Astrocyte (in vitro differentiated cells and primary cell): ENCODE measurements around the gene IRF2. TPM values are rescaled to one million over a fixed set of nuclear protein-coding genes. Genes with fewer than 3 reads are reported as not detected.

ENCODE experiments used
- DNase-seq: peaks from one replicate; pipeline ENCODE4 v3.0.0-alpha.2; 2010; ENCODE audit warnings: low read depth
- FAIRE-seq: peaks from 2 replicates; lab custom pipeline; 2011; peaks lifted over from hg19 to GRCh38; lab: Jason Lieb, UNC
- H2AFZ ChIP-seq: 2 replicates; pipeline ENCODE4 v1.6.0; 2012; ENCODE audit warnings: low read depth, low read length, inconsistent platforms
- H3K27ac ChIP-seq: 2 replicates; pipeline ENCODE4 v1.5.1; 2011; ENCODE audit warnings: low read depth, low read length, inconsistent platforms
- H3K27me3 ChIP-seq: 2 replicates; pipeline ENCODE4 v1.6.0; 2011; ENCODE audit warnings: low read length, inconsistent platforms; ENCODE audit not compliant: insufficient read depth
- H3K36me3 ChIP-seq: 2 replicates; pipeline ENCODE4 v1.5.1; 2011; ENCODE audit warnings: low read length, inconsistent platforms; ENCODE audit not compliant: insufficient read depth
- H3K4me1 ChIP-seq: 2 replicates; pipeline ENCODE4 v1.5.1; 2011; ENCODE audit warnings: low read length, inconsistent platforms; ENCODE audit not compliant: insufficient read depth
- H3K4me2 ChIP-seq: 2 replicates; pipeline ENCODE4 v1.6.0; 2012; ENCODE audit warnings: low read length, inconsistent platforms
- H3K4me3 ChIP-seq: 2 replicates; pipeline ENCODE4 v1.5.1; 2011; ENCODE audit warnings: low read depth, mild to moderate bottlenecking, low read length, inconsistent platforms; ENCODE audit not compliant: insufficient read depth
- H3K79me2 ChIP-seq: 2 replicates; pipeline ENCODE4 v1.6.0; 2012; ENCODE audit warnings: mild to moderate bottlenecking, low read length, inconsistent platforms; ENCODE audit not compliant: insufficient read depth
- H3K9ac ChIP-seq: 2 replicates; pipeline ENCODE4 v1.6.0; 2012; ENCODE audit warnings: mild to moderate bottlenecking, low read length, inconsistent platforms
- H3K9me3 ChIP-seq: 2 replicates; pipeline ENCODE4 v1.5.1; 2012; ENCODE audit warnings: low read depth, mild to moderate bottlenecking, low read length, inconsistent platforms; ENCODE audit not compliant: insufficient read depth
- H4K20me1 ChIP-seq: 2 replicates; pipeline ENCODE4 v1.6.0; 2012; ENCODE audit warnings: low read length, inconsistent platforms; ENCODE audit not compliant: insufficient read depth
- H3K27ac Mint-ChIP-seq: one replicate; pipeline ENCODE4 v1.8.0; 2021; ENCODE audit warnings: mild to moderate bottlenecking, mixed read lengths; ENCODE audit not compliant: unreplicated experiment
- H3K27me3 Mint-ChIP-seq: one replicate; pipeline ENCODE4 v1.8.0; 2021; ENCODE audit warnings: low read depth, mixed read lengths; ENCODE audit not compliant: unreplicated experiment
- H3K36me3 Mint-ChIP-seq: one replicate; pipeline ENCODE4 v1.8.0; 2021; ENCODE audit warnings: low read depth, mixed read lengths; ENCODE audit not compliant: unreplicated experiment
- H3K4me1 Mint-ChIP-seq: one replicate; pipeline ENCODE4 v1.8.0; 2021; ENCODE audit warnings: low read depth, mixed read lengths; ENCODE audit not compliant: unreplicated experiment
- H3K4me3 Mint-ChIP-seq: one replicate; pipeline ENCODE4 v1.8.0; 2021; ENCODE audit warnings: mild to moderate bottlenecking, moderate library complexity, mixed read lengths; ENCODE audit not compliant: unreplicated experiment
- H3K9me3 Mint-ChIP-seq: one replicate; pipeline ENCODE4 v1.8.0; 2021; ENCODE audit warnings: mild to moderate bottlenecking, mixed read lengths; ENCODE audit not compliant: unreplicated experiment
- CTCF ChIP-seq: IDR thresholded peaks from 2 replicates; pipeline ENCODE4 v1.5.1; 2011; ENCODE audit warnings: low read depth, mild to moderate bottlenecking, inconsistent platforms, low read length, moderate library complexity; ENCODE audit not compliant: insufficient read depth
- EZH2 ChIP-seq: IDR thresholded peaks from 2 replicates; pipeline ENCODE4 v1.6.1; 2012; ENCODE audit warnings: mild to moderate bottlenecking, low read length, inconsistent platforms; ENCODE audit not compliant: insufficient read depth
- total RNA-seq: library from RNA; stranded (reverse); gene quantifications from 2 replicates; pipeline ENCODE4 v1.2.1, GENCODE V29; 2021

IRF2 gene
- total RNA-seq, 1 donor from 2014 or later = 12.6 TPM

- TF ChIP-seq CTCF (no peak), EZH2 (no peak)
- H4K20me1 ChIP-seq = no peaks in the 10 kb centered on the region
- H3K36me3 Mint-ChIP-seq = no peaks in the 10 kb centered on the region
- FAIRE-seq = no peak
- DNase-seq = peak; percentile 74
- peaks cover 3% of the 10 kb centered on the region for H3K9me3 Mint-ChIP-seq
- no peaks in the 10 kb centered on the region for H3K9me3 ChIP-seq
- H3K79me2 ChIP-seq = no peaks in the 10 kb centered on the region
- H3K36me3 ChIP-seq = no peaks in the 10 kb centered on the region
- no peaks in the 10 kb centered on the region for H3K4me1 ChIP-seq
- no peak overlapping the region for H3K27ac ChIP-seq
- no peak overlapping the region for H3K27ac Mint-ChIP-seq
- H3K4me2 ChIP-seq = peak overlapping the region; percentile 11
- peak overlapping the region; percentile 19 for H2AFZ ChIP-seq
- H3K4me1 Mint-ChIP-seq = no peaks in the 10 kb centered on the region
- H3K9ac ChIP-seq = no peak overlapping the region
- peaks cover 3% of the 10 kb centered on the region for H3K27me3 Mint-ChIP-seq
- H3K4me3 ChIP-seq = no peak overlapping the region
- H3K4me3 Mint-ChIP-seq = no peak overlapping the region
- H3K27me3 ChIP-seq = no peaks in the 10 kb centered on the region
These were observed 103.5 kb downstream of the IRF2 start for GRCh38 chr4:184370711-184371389.

- Histone ChIP-seq H3K36me3 (no peaks in the 10 kb centered on the region), H2AFZ (no peak overlapping the region), H4K20me1 (no peaks in the 10 kb centered on the region), H3K9me3 (no peaks in the 10 kb centered on the region), H3K27me3 (no peaks in the 10 kb centered on the region), H3K9ac (no peak overlapping the region), H3K27ac (no peak overlapping the region), H3K79me2 (no peaks in the 10 kb centered on the region), H3K4me3 (no peak overlapping the region), H3K4me2 (no peak overlapping the region), H3K4me1 (no peaks in the 10 kb centered on the region)
- H3K27me3 Mint-ChIP-seq = peaks cover 3% of the 10 kb centered on the region
- DNase-seq = peak; percentile 43
- peaks cover 8% of the 10 kb centered on the region for H3K9me3 Mint-ChIP-seq
- H3K4me3 Mint-ChIP-seq = no peak overlapping the region
- no peak overlapping the region for H3K27ac Mint-ChIP-seq
- no peaks in the 10 kb centered on the region for H3K4me1 Mint-ChIP-seq
- FAIRE-seq = no peak
- H3K36me3 Mint-ChIP-seq = no peaks in the 10 kb centered on the region
- TF ChIP-seq CTCF = no peak
- no peak for TF ChIP-seq EZH2
These were observed 104.5 kb downstream of the IRF2 start for GRCh38 chr4:184369871-184370270.

- H3K27me3 ChIP-seq = no peaks in the 10 kb centered on the region
- no peaks in the 10 kb centered on the region for H3K79me2 ChIP-seq
- H3K4me1 ChIP-seq = no peaks in the 10 kb centered on the region
- no peak for DNase-seq
- H3K9me3 ChIP-seq = no peaks in the 10 kb centered on the region
- no peak overlapping the region for H2AFZ ChIP-seq
- Mint-ChIP-seq H3K27ac (no peak overlapping the region), H3K9me3 (peaks cover 8% of the 10 kb centered on the region), H3K27me3 (peaks cover 3% of the 10 kb centered on the region), H3K36me3 (no peaks in the 10 kb centered on the region), H3K4me1 (peaks cover 3% of the 10 kb centered on the region), H3K4me3 (no peak overlapping the region)
- H4K20me1 ChIP-seq = no peaks in the 10 kb centered on the region
- no peak overlapping the region for H3K4me2 ChIP-seq
- H3K27ac ChIP-seq = no peak overlapping the region
- FAIRE-seq = no peak
- no peak overlapping the region for H3K9ac ChIP-seq
- H3K4me3 ChIP-seq = no peak overlapping the region
- H3K36me3 ChIP-seq = no peaks in the 10 kb centered on the region
- no peak for TF ChIP-seq CTCF
- TF ChIP-seq EZH2 = no peak
These were observed 105.6 kb downstream of the IRF2 start for GRCh38 chr4:184368731-184369130.
